PC-9 (cell line): ENCODE results near the gene TMEM132E. TPM values are rescaled to one million over a fixed set of nuclear protein-coding genes. Genes with fewer than 3 reads are reported as not detected.

Source experiments
- BruUV-seq: library from RNA; stranded (reverse); fragments of 400-500 nt; replicated peaks from 2 replicates; lab custom pipeline; 2021; lab: Mats Ljungman, UMichigan
- CTCF ChIA-PET: fragments of 300-600 bp; sonication (Branson Sonifier 250); formaldehyde crosslinking; loops from one replicate; lab custom pipeline; 2022; ENCODE audit warnings: antibody characterized with exemption; lab: Charles Lee
- POLR2A ChIA-PET: fragments of 300-600 bp; sonication (Branson Sonifier 250); formaldehyde crosslinking; loops from one replicate; lab custom pipeline; 2022; ENCODE audit warnings: antibody characterized with exemption; ENCODE audit not compliant: unreplicated experiment; lab: Charles Lee
- DNase-seq, 2 experiments: peaks; one replicate each; pipeline versions ENCODE4 v3.0.0 to v3.0.0-alpha.2; 2015 to 2022; ENCODE audit warnings: mixed read lengths in 1 of 2
- H2AFZ ChIP-seq: fragments of 200-600 bp; sonication (generic); 2 replicates; pipeline ENCODE4 v1.8.1; 2017; ENCODE audit warnings: antibody characterized with exemption
- H3F3A ChIP-seq: fragments of 200-600 bp; sonication (generic); 2 replicates; pipeline ENCODE4 v1.8.1; 2017; ENCODE audit warnings: antibody characterized with exemption, mild to moderate bottlenecking, low read depth; ENCODE audit not compliant: insufficient read depth
- H3K27ac ChIP-seq: fragments of 200-600 bp; sonication (generic); 2 replicates; pipeline ENCODE4 v1.6.1; 2016; ENCODE audit warnings: mixed run types
- H3K27me3 ChIP-seq: fragments of 200-600 bp; sonication (generic); 2 replicates; pipeline ENCODE4 v1.6.1; 2016; ENCODE audit warnings: low read depth, mixed run types; ENCODE audit not compliant: insufficient read depth
- H3K36me3 ChIP-seq: fragments of 200-600 bp; sonication (generic); 2 replicates; pipeline ENCODE4 v1.6.1; 2016; ENCODE audit warnings: low read depth, mixed run types
- H3K4me1 ChIP-seq: fragments of 200-600 bp; sonication (generic); replicated peaks from 2 replicates; pipeline ENCODE4 v1.6.1; 2016; ENCODE audit warnings: mixed run types; ENCODE audit not compliant: insufficient read depth
- H3K4me2 ChIP-seq: fragments of 200-600 bp; sonication (generic); 2 replicates; pipeline ENCODE4 v1.6.1; 2017; ENCODE audit warnings: mixed run types
- H3K4me3 ChIP-seq: fragments of 200-600 bp; sonication (generic); 2 replicates; pipeline ENCODE4 v1.6.1; 2016; ENCODE audit warnings: mixed run types
- H3K79me2 ChIP-seq: fragments of 200-600 bp; sonication (generic); 2 replicates; pipeline ENCODE4 v1.6.1; 2017; ENCODE audit warnings: low read depth, mixed run types
- H3K9me2 ChIP-seq: fragments of 200-600 bp; sonication (generic); 2 replicates; pipeline ENCODE4 v1.8.1; 2017; ENCODE audit warnings: mild to moderate bottlenecking; ENCODE audit not compliant: insufficient read depth
- H3K9me3 ChIP-seq: fragments of 200-600 bp; sonication (generic); 2 replicates; pipeline ENCODE4 v1.8.1; 2016; ENCODE audit warnings: low read depth; ENCODE audit not compliant: insufficient read depth
- H4K20me1 ChIP-seq: fragments of 200-600 bp; sonication (generic); 2 replicates; pipeline ENCODE4 v1.8.1; 2017; ENCODE audit not compliant: insufficient read depth
- CTCF ChIP-seq: fragments of 200-600 bp; sonication (generic); conservative IDR thresholded peaks from 2 replicates; pipeline ENCODE4 v1.6.1; 2017; ENCODE audit warnings: mixed run types, antibody characterized with exemption, mild to moderate bottlenecking, moderate library complexity
- EZH2 ChIP-seq: fragments of 200-600 bp; sonication (generic); IDR thresholded peaks from 2 replicates; pipeline ENCODE4 v1.8.0; 2017; ENCODE audit warnings: antibody characterized with exemption, low read depth
- intact Hi-C: fragments of 100-400 bp; cut with micrococcal nuclease; formaldehyde crosslinking; loops from one replicate; pipeline ENCODE4 v1.10.0; 2022; ENCODE audit not compliant: unreplicated experiment
- total RNA-seq: library from RNA; stranded (reverse); gene quantifications from 2 replicates; pipeline ENCODE4 v1.2.3, GENCODE V29; 2021

Gene TMEM132E
- total RNA-seq, 1 experiment from 2014 or later: not detected

GRCh38 chr17:34637548-34638525 is 58.5 kb downstream of the TMEM132E start:
- Histone ChIP-seq H4K20me1 (no peaks in the 10 kb centered on the region), H3K27ac (no peak overlapping the region), H3K36me3 (no peaks in the 10 kb centered on the region), H3K9me3 (no peaks in the 10 kb centered on the region), H2AFZ (no peak overlapping the region), H3K27me3 (peaks cover 90% of the 10 kb centered on the region), H3F3A (no peaks in the 10 kb centered on the region), H3K4me1 (no peaks in the 10 kb centered on the region), H3K79me2 (no peaks in the 10 kb centered on the region), H3K4me3 (no peak overlapping the region), H3K4me2 (no peak overlapping the region), H3K9me2 (no peaks in the 10 kb centered on the region)
- intact Hi-C loops: no loop called here
- ChIA-PET POLR2A (no interaction called here), CTCF (interaction anchor here (0.6 kb wide), 2 partner anchors 41 to 256 kb away, joined by 3 to 10 read pairs; no protein-coding TSS in a partner anchor)
- TF ChIP-seq EZH2: no peak
- TF ChIP-seq CTCF: peak; percentile 78
- BruUV-seq: no TSS peak
- DNase-seq: peak in 1 of 2 experiments; percentile 37

GRCh38 chr17:34638526-34639260 is 59.3 kb downstream of the TMEM132E start:
- BruUV-seq: no TSS peak
- Histone ChIP-seq H3F3A (no peaks in the 10 kb centered on the region), H3K79me2 (no peaks in the 10 kb centered on the region), H3K4me3 (no peak overlapping the region), H4K20me1 (no peaks in the 10 kb centered on the region), H3K9me3 (no peaks in the 10 kb centered on the region), H3K4me2 (no peak overlapping the region), H3K36me3 (no peaks in the 10 kb centered on the region), H3K9me2 (no peaks in the 10 kb centered on the region), H3K27ac (no peak overlapping the region), H2AFZ (no peak overlapping the region), H3K27me3 (peaks cover 90% of the 10 kb centered on the region), H3K4me1 (no peaks in the 10 kb centered on the region)
- intact Hi-C loops: no loop called here
- CTCF ChIA-PET: no interaction called here
- POLR2A ChIA-PET: no interaction called here
- no peak for DNase-seq
- TF ChIP-seq CTCF (peak; percentile 45; the same call in 1 of the 2 replicates), EZH2 (no peak)

- no peaks in the 10 kb centered on the region for H3F3A ChIP-seq
- no TSS peak for BruUV-seq
- H3K79me2 ChIP-seq: no peaks in the 10 kb centered on the region
- H3K36me3 ChIP-seq: no peaks in the 10 kb centered on the region
- intact Hi-C loops: no loop called here
- H4K20me1 ChIP-seq: no peaks in the 10 kb centered on the region
- no peaks in the 10 kb centered on the region for H3K4me1 ChIP-seq
- TF ChIP-seq CTCF: no peak
- TF ChIP-seq EZH2: no peak
- ChIA-PET POLR2A (no interaction called here), CTCF (no interaction called here)
- no peak overlapping the region for H2AFZ ChIP-seq
- no peaks in the 10 kb centered on the region for H3K9me2 ChIP-seq
- DNase-seq: no peak
- H3K4me3 ChIP-seq: no peak overlapping the region
- no peaks in the 10 kb centered on the region for H3K9me3 ChIP-seq
- H3K4me2 ChIP-seq: no peak overlapping the region
- peaks cover 90% of the 10 kb centered on the region for H3K27me3 ChIP-seq
- no peak overlapping the region for H3K27ac ChIP-seq
These were observed 60.5 kb downstream of the TMEM132E start for GRCh38 chr17:34639706-34640425.
